Fibroblast of lung (primary cell): ENCODE results near the gene ATP11A. TPM values are rescaled to one million over a fixed set of nuclear protein-coding genes. Genes with fewer than 3 reads are reported as not detected.

Source experiments
- DNase-seq, 2 donors: peaks; one replicate each; pipeline versions ENCODE4 v3.0.0 to v3.0.0-alpha.2; 2010; ENCODE audit warnings: low read depth in 2 of 2
- H2AFZ ChIP-seq: 2 replicates; pipeline ENCODE4 v1.5.1; 2012; ENCODE audit warnings: low read length, control low read depth, inconsistent platforms
- H3K27ac ChIP-seq: 2 replicates; pipeline ENCODE4 v1.5.1; 2011; ENCODE audit warnings: low read length, control low read depth; ENCODE audit not compliant: insufficient read depth
- H3K27me3 ChIP-seq: 2 replicates; pipeline ENCODE4 v1.5.1; 2011; ENCODE audit warnings: mild to moderate bottlenecking, low read length; ENCODE audit not compliant: control insufficient read depth, insufficient read depth
- H3K36me3 ChIP-seq: 2 replicates; pipeline ENCODE4 v1.5.1; 2011; ENCODE audit warnings: low read length; ENCODE audit not compliant: control insufficient read depth, insufficient read depth
- H3K4me1 ChIP-seq: 2 replicates; pipeline ENCODE4 v1.5.1; 2011; ENCODE audit warnings: low read length; ENCODE audit not compliant: control insufficient read depth, insufficient read depth; ENCODE audit errors: extremely low read depth
- H3K4me2 ChIP-seq: 2 replicates; pipeline ENCODE4 v1.5.1; 2011; ENCODE audit warnings: low read length, control low read depth; ENCODE audit not compliant: insufficient read depth; ENCODE audit errors: extremely low read depth
- H3K4me3 ChIP-seq, 4 experiments: fragments of 200-600 bp in 1 of 4; sonication (generic) in 1 of 4; replicated peaks in 1 of 4; 2 replicates each; pipeline ENCODE4 v1.5.1; 2011 to 2016; ENCODE audit warnings: low read length in 4 of 4, low read depth in 3 of 4, mild to moderate bottlenecking in 3 of 4, control low read depth in 2 of 4, inconsistent platforms in 1 of 4, mixed read lengths in 1 of 4; ENCODE audit not compliant: insufficient read depth in 1 of 4; ENCODE audit errors: control extremely low read depth in 1 of 4
- H3K79me2 ChIP-seq: 2 replicates; pipeline ENCODE4 v1.5.1; 2012; ENCODE audit warnings: mild to moderate bottlenecking, low read length, inconsistent platforms; ENCODE audit not compliant: control insufficient read depth, insufficient read depth
- H3K9ac ChIP-seq: 2 replicates; pipeline ENCODE4 v1.5.1; 2011; ENCODE audit warnings: mild to moderate bottlenecking, low read length, control low read depth; ENCODE audit not compliant: insufficient read depth
- H3K9me3 ChIP-seq: 2 replicates; pipeline ENCODE4 v1.5.1; 2012; ENCODE audit warnings: low read depth, low read length; ENCODE audit not compliant: control insufficient read depth, insufficient read depth
- H4K20me1 ChIP-seq: 2 replicates; pipeline ENCODE4 v1.5.1; 2011; ENCODE audit warnings: low read length; ENCODE audit not compliant: control insufficient read depth, insufficient read depth; ENCODE audit errors: extremely low read depth
- EZH2 ChIP-seq: IDR thresholded peaks from 2 replicates; pipeline ENCODE4 v1.5.1; 2012; ENCODE audit warnings: low read length, control low read depth, mild to moderate bottlenecking; ENCODE audit errors: missing control alignments
- polyA plus RNA-seq, 2 donors: library from polyadenylated mRNA; depleted of rRNA in 1 of 2; stranded (reverse) in 1 of 2; unstranded in 1 of 2; fragments of >200 nt; gene quantifications; 2 replicates each; pipeline ENCODE4 v1.2.1, GENCODE V29; 2011 to 2012; ENCODE audit warnings: missing spikeins in 1 of 2
- total RNA-seq: library from RNA; depleted of rRNA; stranded (reverse); fragments of >200 nt; gene quantifications from 2 replicates; pipeline ENCODE4 v1.2.1, GENCODE V29; 2014
- TF ChIP-seq, protein P1 (sequence below), 2 donors: IDR thresholded peaks in 1 of 2; conservative IDR thresholded peaks in 1 of 2; 1 replicate in 1 of 2; 2 replicates in 1 of 2; pipeline ENCODE4 v1.5.1; 2011 to 2012; ENCODE audit warnings: low read length in 2 of 2, control low read depth in 1 of 2, inconsistent platforms in 1 of 2, low read depth in 1 of 2, mild to moderate bottlenecking in 1 of 2

ATP11A gene
- total and polyA plus RNA-seq, 2 donors (not counting 1 experiment from before 2014, with no cell fraction given) = 2.3 to 7.8 TPM

GRCh38 chr13:112737294-112737693 lies 47.5 kb downstream of the ATP11A start:
- DNase-seq = no peak
- no peak overlapping the region for H3K9ac ChIP-seq
- TF ChIP-seq, protein P1, sequence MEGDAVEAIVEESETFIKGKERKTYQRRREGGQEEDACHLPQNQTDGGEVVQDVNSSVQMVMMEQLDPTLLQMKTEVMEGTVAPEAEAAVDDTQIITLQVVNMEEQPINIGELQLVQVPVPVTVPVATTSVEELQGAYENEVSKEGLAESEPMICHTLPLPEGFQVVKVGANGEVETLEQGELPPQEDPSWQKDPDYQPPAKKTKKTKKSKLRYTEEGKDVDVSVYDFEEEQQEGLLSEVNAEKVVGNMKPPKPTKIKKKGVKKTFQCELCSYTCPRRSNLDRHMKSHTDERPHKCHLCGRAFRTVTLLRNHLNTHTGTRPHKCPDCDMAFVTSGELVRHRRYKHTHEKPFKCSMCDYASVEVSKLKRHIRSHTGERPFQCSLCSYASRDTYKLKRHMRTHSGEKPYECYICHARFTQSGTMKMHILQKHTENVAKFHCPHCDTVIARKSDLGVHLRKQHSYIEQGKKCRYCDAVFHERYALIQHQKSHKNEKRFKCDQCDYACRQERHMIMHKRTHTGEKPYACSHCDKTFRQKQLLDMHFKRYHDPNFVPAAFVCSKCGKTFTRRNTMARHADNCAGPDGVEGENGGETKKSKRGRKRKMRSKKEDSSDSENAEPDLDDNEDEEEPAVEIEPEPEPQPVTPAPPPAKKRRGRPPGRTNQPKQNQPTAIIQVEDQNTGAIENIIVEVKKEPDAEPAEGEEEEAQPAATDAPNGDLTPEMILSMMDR (conservative IDR thresholded peaks at IDR 0.05 in 1 of 2, IDR thresholded peaks at IDR 0.05 in 1 of 2; ENCODE audit: low read depth in 1 of 2, low read length in 2 of 2) = no peak

GRCh38 chr13:112738606-112739005 lies 48.8 kb downstream of the ATP11A start:
- H4K20me1 ChIP-seq = no peaks in the 10 kb centered on the region
- no peaks in the 10 kb centered on the region for H3K9me3 ChIP-seq
- no peaks in the 10 kb centered on the region for H3K36me3 ChIP-seq
- TF ChIP-seq, protein P1 (conservative IDR thresholded peaks at IDR 0.05 in 1 of 2, IDR thresholded peaks at IDR 0.05 in 1 of 2; ENCODE audit: low read depth in 1 of 2, low read length in 2 of 2) = no peak
- TF ChIP-seq EZH2 = no peak
- peaks cover 2% of the 10 kb centered on the region for H3K79me2 ChIP-seq
- no peaks in the 10 kb centered on the region for H3K27me3 ChIP-seq
- H3K27ac ChIP-seq = no peak overlapping the region
- no peak overlapping the region for H3K9ac ChIP-seq
- H3K4me3 ChIP-seq = no peak overlapping the region
- no peak overlapping the region for H2AFZ ChIP-seq
- no peak for DNase-seq
- peaks cover 10% of the 10 kb centered on the region for H3K4me1 ChIP-seq
- no peak overlapping the region for H3K4me2 ChIP-seq

More at GRCh38 chr13:112737294-112737693, 47.5 kb downstream of the ATP11A start:
- no peaks in the 10 kb centered on the region for H4K20me1 ChIP-seq
- no peaks in the 10 kb centered on the region for H3K79me2 ChIP-seq
- H3K27me3 ChIP-seq = no peaks in the 10 kb centered on the region
- no peak overlapping the region for H3K4me2 ChIP-seq
- H2AFZ ChIP-seq = no peak overlapping the region
- H3K4me3 ChIP-seq = no peak overlapping the region
- peaks cover 10% of the 10 kb centered on the region for H3K4me1 ChIP-seq
- H3K27ac ChIP-seq = no peak overlapping the region
- H3K9me3 ChIP-seq = no peaks in the 10 kb centered on the region
- H3K36me3 ChIP-seq = no peaks in the 10 kb centered on the region

- peaks cover 16% of the 10 kb centered on the region for H3K4me1 ChIP-seq
- TF ChIP-seq, protein P1 (conservative IDR thresholded peaks at IDR 0.05 in 1 of 2, IDR thresholded peaks at IDR 0.05 in 1 of 2; ENCODE audit: low read depth in 1 of 2, low read length in 2 of 2) = no peak
- no peak for TF ChIP-seq EZH2
- peak overlapping the region in 1 of 4 experiments; percentile 12 for H3K4me3 ChIP-seq
- peak overlapping the region; percentile 9 for H2AFZ ChIP-seq
- H3K9me3 ChIP-seq = no peaks in the 10 kb centered on the region
- peak overlapping the region; percentile 17 for H3K4me2 ChIP-seq
- no peaks in the 10 kb centered on the region for H3K36me3 ChIP-seq
- peaks cover 2% of the 10 kb centered on the region for H3K79me2 ChIP-seq
- peak overlapping the region; percentile 90 for H3K27ac ChIP-seq
- DNase-seq = peak; percentile 56 to 89
- no peaks in the 10 kb centered on the region for H4K20me1 ChIP-seq
- no peaks in the 10 kb centered on the region for H3K27me3 ChIP-seq
- H3K9ac ChIP-seq = peak overlapping the region; percentile 62
These were observed 50.8 kb downstream of the ATP11A start for GRCh38 chr13:112740502-112741131.
